Coronary artery (tissue), 2 donors: ENCODE data around the gene INPP5D.
"Not testable (repeated sequence)": the region's sequence is repeated elsewhere in the genome, so short reads cannot be mapped to it uniquely, and the experiment has no call there.

Experiments
- DNase-seq: peaks from one replicate; pipeline ENCODE4 v3.0.0-alpha.2; 2017; ENCODE audit warnings: low spot score
- H3K27ac ChIP-seq, 2 donors: fragments of 200-600 bp; sonication (generic); one replicate each; pipeline ENCODE4 v1.5.1; 2016 to 2019
- H3K4me3 ChIP-seq: fragments of 200-600 bp; sonication (generic); 2 replicates; pipeline ENCODE4 v1.5.1; 2016; ENCODE audit warnings: mild to moderate bottlenecking, moderate library complexity
- TF ChIP-seq, protein P1 (sequence below): fragments of 200-600 bp; sonication (generic); IDR thresholded peaks from one replicate; pipeline ENCODE4 v1.5.1; 2019; ENCODE audit warnings: antibody characterized with exemption

The INPP5D gene

DNA sequence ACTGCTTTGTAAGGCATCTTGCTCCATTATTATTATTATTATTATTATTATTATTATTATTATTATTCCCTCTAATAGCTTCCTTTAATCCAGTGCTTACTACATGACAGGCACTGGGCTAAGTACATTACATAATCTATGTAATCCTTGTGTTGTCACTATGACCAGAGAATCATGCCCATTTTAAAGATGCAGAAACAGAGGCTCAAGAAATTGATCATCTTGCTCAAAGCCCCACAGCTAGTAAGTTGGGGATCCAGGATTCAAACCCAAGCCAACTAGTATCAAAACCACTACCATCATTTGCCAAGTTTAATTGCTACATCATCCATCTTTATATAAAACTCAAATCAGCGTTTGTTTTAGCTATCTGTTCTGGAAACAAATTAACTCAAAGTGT lies 46.5 kb upstream of the INPP5D start:
- no peak overlapping the region for H3K4me3 ChIP-seq
- TF ChIP-seq, protein P1, sequence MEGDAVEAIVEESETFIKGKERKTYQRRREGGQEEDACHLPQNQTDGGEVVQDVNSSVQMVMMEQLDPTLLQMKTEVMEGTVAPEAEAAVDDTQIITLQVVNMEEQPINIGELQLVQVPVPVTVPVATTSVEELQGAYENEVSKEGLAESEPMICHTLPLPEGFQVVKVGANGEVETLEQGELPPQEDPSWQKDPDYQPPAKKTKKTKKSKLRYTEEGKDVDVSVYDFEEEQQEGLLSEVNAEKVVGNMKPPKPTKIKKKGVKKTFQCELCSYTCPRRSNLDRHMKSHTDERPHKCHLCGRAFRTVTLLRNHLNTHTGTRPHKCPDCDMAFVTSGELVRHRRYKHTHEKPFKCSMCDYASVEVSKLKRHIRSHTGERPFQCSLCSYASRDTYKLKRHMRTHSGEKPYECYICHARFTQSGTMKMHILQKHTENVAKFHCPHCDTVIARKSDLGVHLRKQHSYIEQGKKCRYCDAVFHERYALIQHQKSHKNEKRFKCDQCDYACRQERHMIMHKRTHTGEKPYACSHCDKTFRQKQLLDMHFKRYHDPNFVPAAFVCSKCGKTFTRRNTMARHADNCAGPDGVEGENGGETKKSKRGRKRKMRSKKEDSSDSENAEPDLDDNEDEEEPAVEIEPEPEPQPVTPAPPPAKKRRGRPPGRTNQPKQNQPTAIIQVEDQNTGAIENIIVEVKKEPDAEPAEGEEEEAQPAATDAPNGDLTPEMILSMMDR: no peak
- DNase-seq: no peak
- no peak overlapping the region for H3K27ac ChIP-seq

DNA sequence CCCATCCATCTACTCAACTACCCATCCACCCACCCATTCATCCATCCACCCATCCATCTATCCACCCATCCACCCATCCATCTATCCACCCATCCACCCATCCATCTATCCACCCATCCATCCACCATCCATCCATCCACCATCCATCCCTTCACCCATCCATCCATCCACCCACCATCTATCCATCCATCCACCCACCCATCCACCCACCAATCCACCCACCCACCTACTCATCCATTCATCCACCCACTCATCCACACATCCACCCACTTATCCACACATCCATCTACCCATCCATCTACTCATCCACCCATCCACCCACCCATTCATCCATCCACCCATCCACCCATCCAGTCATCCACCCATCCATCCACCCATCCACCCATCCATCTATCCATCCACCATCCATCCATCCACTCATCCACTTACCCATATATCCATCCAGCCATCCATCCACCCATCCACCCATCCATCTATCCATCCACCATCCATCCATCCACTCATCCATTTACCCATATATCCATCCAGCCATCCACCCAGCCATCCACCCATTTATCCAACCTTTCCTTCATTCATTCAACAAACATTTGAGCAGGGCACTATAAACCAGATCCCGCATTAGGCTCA lies 45.0 kb upstream of the INPP5D start:
- H3K27ac ChIP-seq: no peak overlapping the region
- TF ChIP-seq, protein P1: no peak
- H3K4me3 ChIP-seq: no peak overlapping the region

DNA sequence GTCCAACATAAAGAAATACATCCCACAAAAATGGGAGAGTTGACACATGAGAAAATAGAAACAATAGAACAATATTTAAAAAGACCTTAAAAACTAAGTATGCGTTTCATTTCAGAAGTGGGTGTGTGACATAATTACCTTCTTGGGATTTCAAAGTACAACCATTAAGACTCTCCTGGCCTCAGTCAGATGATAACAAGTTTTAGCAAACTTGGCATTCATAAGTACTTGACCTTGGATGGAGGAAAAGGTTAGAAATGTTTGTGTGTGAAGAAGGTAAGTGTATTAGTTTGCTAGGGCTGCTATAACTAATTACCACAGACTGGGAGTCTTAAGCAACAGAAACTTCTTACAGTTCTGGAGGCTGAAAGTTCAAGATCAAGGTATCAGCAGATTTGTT lies 42.2 kb upstream of the INPP5D start:
- no peak for DNase-seq
- H3K27ac ChIP-seq: no peak overlapping the region
- TF ChIP-seq, protein P1: no peak

More for the DNA sequence above, 45.0 kb upstream of the INPP5D start:
- DNase-seq: peak; percentile 5

DNA sequence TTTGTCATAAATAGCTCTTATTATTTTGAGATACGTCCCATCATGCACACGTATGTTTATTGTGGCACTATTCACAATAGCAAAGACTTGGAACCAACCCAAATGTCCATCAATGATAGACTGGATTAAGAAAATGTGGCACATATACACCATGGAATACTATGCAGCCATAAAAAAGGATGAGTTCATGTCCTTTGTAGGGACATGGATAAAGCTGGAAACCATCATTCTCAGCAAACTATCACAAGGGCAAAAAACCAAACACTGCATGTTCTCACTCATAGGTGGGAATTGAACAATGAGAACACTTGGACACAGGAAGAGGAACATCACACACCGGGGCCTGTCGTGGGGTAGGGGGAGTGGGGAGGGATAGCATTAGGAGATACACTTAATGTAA lies 40.5 kb upstream of the INPP5D start:
- DNase-seq, H3K4me3 ChIP-seq, H3K27ac ChIP-seq: not testable (repeated sequence)

More for the DNA sequence above, 42.2 kb upstream of the INPP5D start:
- no peak overlapping the region for H3K4me3 ChIP-seq

DNA sequence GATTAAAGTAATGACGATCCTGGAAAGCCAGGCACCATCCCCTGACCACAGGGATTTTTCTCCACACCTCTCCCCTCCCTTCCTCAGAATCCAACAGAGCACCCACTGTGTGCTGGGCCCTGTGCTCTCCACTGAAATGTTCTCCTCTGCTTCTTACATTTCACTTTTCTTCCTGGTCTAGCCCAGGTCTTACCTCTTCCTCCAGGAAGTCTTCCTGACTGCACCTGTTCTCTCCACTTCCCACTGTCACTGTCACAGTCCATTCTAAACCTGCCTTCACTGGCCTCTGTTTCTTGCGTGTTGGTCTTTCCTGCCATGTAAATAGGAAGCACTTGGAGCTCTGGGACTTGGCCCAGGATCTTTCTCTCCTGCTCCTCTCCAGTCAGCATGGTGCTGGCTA lies 39.7 kb upstream of the INPP5D start:
- DNase-seq: no peak
- no peak overlapping the region for H3K27ac ChIP-seq
- TF ChIP-seq, protein P1: no peak
- H3K4me3 ChIP-seq: no peak overlapping the region

DNA sequence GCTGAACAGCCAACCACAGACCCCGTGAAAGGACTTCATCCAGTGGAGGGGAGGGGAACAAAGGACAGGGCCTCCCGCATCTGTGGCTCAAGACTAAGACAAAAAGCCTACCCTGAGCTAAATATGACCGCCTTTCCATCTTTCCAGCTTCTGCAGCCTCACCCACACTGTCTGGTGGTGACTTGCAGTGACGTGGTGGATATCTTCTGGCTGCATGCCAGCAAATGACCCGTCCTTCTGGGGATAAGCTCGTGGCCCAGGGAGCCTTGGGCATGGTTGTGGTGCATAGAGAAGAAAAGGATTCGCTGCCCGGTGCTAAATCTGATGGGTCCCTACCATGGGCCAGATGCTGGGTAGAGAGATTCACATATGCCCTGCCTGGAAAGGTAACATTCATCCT lies 38.4 kb upstream of the INPP5D start:
- DNase-seq: no peak
- TF ChIP-seq, protein P1: no peak
- Histone ChIP-seq H3K4me3 (no peak overlapping the region), H3K27ac (no peak overlapping the region)

DNA sequence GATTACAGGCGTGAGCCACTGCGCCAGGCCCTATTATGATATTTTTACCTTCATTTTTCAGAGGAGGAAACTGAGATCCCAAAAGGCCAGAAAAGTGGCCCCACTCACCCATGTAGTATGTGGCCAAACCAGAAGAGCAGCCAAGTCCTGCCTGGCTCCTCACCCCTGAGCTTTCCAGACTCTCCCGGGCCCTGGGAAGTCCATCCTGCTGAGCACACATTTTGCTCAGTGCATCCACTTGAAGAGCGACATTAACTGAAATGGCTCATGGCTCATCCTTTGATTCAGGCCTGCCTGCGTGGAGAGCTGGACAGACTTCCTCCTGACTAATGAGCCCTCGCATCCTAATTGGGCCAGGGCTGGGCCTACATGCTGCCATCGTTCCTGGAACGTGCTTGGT lies 37.6 kb upstream of the INPP5D start:
- Histone ChIP-seq H3K4me3 (no peak overlapping the region), H3K27ac (no peak overlapping the region)
- TF ChIP-seq, protein P1: no peak
- no peak for DNase-seq
